NCI-H69 (cell line): ENCODE results near the gene MIAT.
A peak's percentile ranks its signal among the peaks of the same experiment; 100 is the strongest.

Experiments used
- DNase-seq: peaks from one replicate; lab custom pipeline; 2025; lab: John Stamatoyannopoulos, UW

MIAT gene

GRCh38 chr22:26632422-26633155 is 24.8 kb upstream of the MIAT start:
- no peak for DNase-seq

GRCh38 chr22:26634189-26634588 is 23.2 kb upstream of the MIAT start:
- DNase-seq: no peak

- DNase-seq: no peak
Measured at GRCh38 chr22:26635117-26635516, 22.3 kb upstream of the MIAT start.

- no peak for DNase-seq
Measured at GRCh38 chr22:26636296-26636695, 21.1 kb upstream of the MIAT start.

GRCh38 chr22:26642465-26643417 is 14.6 kb upstream of the MIAT start:
- peak; percentile 72 for DNase-seq

- peak; percentile 36 for DNase-seq
Measured at GRCh38 chr22:26643418-26644100, 13.8 kb upstream of the MIAT start.

GRCh38 chr22:26646158-26646557 is 11.2 kb upstream of the MIAT start:
- peak; percentile 71 for DNase-seq

- DNase-seq: peak; percentile 100
Measured at GRCh38 chr22:26648011-26648497, 9.3 kb upstream of the MIAT start.

GRCh38 chr22:26648528-26649388 is 8.6 kb upstream of the MIAT start:
- peak; percentile 81 for DNase-seq

- DNase-seq: no peak
Measured at GRCh38 chr22:26650722-26651421, 6.5 kb upstream of the MIAT start.

GRCh38 chr22:26651815-26652214 is 5.6 kb upstream of the MIAT start:
- DNase-seq: no peak

- DNase-seq: peak; percentile 65
Measured at GRCh38 chr22:26658161-26658560, 773 bp downstream of the MIAT start.

- DNase-seq: peak; percentile 98
Measured at GRCh38 chr22:26658671-26659478, 1.5 kb downstream of the MIAT start.

GRCh38 chr22:26660356-26660755 is 3.0 kb downstream of the MIAT start:
- DNase-seq: no peak

GRCh38 chr22:26660961-26661578 is 3.7 kb downstream of the MIAT start:
- peak; percentile 87 for DNase-seq

GRCh38 chr22:26662160-26662559 is 4.8 kb downstream of the MIAT start:
- no peak for DNase-seq

GRCh38 chr22:26663374-26663923 is 6.1 kb downstream of the MIAT start:
- no peak for DNase-seq

GRCh38 chr22:26665813-26666231 is 8.4 kb downstream of the MIAT start:
- DNase-seq: no peak

GRCh38 chr22:26667140-26667539 is 9.8 kb downstream of the MIAT start:
- DNase-seq: no peak
